ENCODE measurements around the gene GPR37. TPM values are rescaled to one million over a fixed set of nuclear protein-coding genes. Genes with fewer than 3 reads are reported as not detected.

The GPR37 gene
- total and polyA plus RNA-seq, 10 donors: 0.05 to 6.2 (median 1.7) TPM; not detected in 1

DNA sequence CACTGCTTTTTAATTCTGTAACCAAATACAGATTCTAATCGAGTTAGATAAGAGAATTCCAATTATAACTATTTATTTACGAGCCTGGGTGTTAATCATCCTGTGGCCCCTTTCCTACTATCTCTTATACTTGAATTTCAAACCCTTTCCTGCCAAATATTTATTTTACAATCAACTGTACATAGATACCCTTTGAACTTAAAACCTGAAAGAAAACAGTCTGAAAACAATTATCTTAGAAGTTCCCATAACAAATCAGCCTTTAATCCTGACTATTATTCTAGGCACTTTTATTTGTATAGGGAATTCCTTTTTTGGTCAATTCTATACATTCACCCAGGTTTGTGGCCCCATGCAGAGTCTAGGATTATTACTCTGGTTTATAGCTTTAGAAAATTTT is 10.6 kb upstream of the GPR37 start:
- Histone ChIP-seq H3K27me3 (replicated peaks in 1 of 7) (peaks cover 0 to 7% (median 0%) of the 10 kb centered on the region in 7 donors), H3K4me1 (no peaks in the 10 kb centered on the region), H3K36me3 (no peaks in the 10 kb centered on the region), H3K27ac (no peak overlapping the region), H3K9me3 (no peaks in the 10 kb centered on the region), H3K4me3 (no peak overlapping the region)
- TF ChIP-seq POLR2A (IDR thresholded peaks at IDR 0.05) (no peak), POLR2AphosphoS5 (IDR thresholded peaks at IDR 0.05) (no peak)
- TF ChIP-seq, protein P1, sequence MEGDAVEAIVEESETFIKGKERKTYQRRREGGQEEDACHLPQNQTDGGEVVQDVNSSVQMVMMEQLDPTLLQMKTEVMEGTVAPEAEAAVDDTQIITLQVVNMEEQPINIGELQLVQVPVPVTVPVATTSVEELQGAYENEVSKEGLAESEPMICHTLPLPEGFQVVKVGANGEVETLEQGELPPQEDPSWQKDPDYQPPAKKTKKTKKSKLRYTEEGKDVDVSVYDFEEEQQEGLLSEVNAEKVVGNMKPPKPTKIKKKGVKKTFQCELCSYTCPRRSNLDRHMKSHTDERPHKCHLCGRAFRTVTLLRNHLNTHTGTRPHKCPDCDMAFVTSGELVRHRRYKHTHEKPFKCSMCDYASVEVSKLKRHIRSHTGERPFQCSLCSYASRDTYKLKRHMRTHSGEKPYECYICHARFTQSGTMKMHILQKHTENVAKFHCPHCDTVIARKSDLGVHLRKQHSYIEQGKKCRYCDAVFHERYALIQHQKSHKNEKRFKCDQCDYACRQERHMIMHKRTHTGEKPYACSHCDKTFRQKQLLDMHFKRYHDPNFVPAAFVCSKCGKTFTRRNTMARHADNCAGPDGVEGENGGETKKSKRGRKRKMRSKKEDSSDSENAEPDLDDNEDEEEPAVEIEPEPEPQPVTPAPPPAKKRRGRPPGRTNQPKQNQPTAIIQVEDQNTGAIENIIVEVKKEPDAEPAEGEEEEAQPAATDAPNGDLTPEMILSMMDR (IDR thresholded peaks at IDR 0.05 in 8 of 11, conservative IDR thresholded peaks at IDR 0.05 in 3 of 11): no peak
- no peak for DNase-seq
- intact Hi-C loops (cut with DNase I; ENCODE audit: low total_unique reads): no loop called here
- WGBS, 5 donors: 54 to 81% (median 63%) methylated on average over 2 of the region's 2 CpGs

DNA sequence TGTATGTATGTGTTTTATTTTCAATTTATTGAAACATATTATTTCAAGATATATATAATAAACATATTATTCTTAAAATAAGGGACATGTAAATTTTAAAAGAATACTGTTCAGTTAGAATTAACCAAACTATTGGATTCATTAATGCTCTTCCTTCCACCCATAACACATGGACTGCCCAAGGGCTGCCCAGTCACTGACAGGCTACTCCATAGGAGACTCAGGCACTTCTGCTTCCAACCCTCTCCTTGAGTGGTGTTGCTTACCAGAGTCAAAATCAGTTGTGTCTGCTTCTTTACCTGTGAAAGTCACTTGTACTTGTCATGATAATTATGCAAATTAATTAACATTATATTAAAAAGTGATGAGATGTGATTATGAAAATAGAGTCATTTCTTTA is 9.8 kb upstream of the GPR37 start:
- no peaks in the 10 kb centered on the region for H3K4me1 ChIP-seq

DNA sequence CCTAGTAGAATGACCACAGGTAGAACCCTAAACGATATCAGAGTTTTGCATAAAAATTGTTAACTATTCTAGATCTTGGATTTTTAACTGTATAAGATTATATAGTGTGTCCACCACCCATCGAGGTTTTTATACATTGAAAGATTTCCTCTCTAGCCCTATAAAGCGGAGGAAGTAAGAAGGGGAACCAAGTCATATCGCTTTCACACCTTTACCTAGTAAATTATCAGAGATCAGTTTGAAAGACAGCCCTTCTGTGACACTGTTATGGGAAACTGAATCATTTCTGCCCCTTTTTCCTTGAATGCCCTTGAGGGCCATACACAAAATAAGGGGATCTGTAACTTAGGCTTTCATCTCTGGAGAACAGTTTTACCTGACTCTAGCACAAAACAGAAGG is 8.3 kb upstream of the GPR37 start:
- no peaks in the 10 kb centered on the region for H3K36me3 ChIP-seq
- H3K27me3 ChIP-seq (replicated peaks in 1 of 7): peaks cover 0 to 7% (median 0%) of the 10 kb centered on the region in 7 donors
- no peak for TF ChIP-seq POLR2A (IDR thresholded peaks at IDR 0.05)
- TF ChIP-seq, protein P1 (IDR thresholded peaks at IDR 0.05 in 8 of 11, conservative IDR thresholded peaks at IDR 0.05 in 3 of 11): no peak
- TF ChIP-seq POLR2AphosphoS5 (IDR thresholded peaks at IDR 0.05): no peak
- H3K27ac ChIP-seq: no peak overlapping the region
- H3K4me1 ChIP-seq: no peaks in the 10 kb centered on the region
- no peaks in the 10 kb centered on the region for H3K9me3 ChIP-seq
- intact Hi-C loops (cut with DNase I; ENCODE audit: low total_unique reads): no loop called here
- no peak for DNase-seq
- 63 to 78% (median 69%) methylated on average over 4 of the region's 4 CpGs for WGBS, 5 donors
- no peak overlapping the region for H3K4me3 ChIP-seq

More for the DNA sequence above, 9.8 kb upstream of the GPR37 start:
- intact Hi-C loops (cut with DNase I; ENCODE audit: low total_unique reads): no loop called here
- no peak overlapping the region for H3K27ac ChIP-seq
- no peaks in the 10 kb centered on the region for H3K36me3 ChIP-seq
- H3K9me3 ChIP-seq: no peaks in the 10 kb centered on the region
- no peak for TF ChIP-seq POLR2A (IDR thresholded peaks at IDR 0.05)
- TF ChIP-seq POLR2AphosphoS5 (IDR thresholded peaks at IDR 0.05): no peak
- TF ChIP-seq, protein P1 (IDR thresholded peaks at IDR 0.05 in 8 of 11, conservative IDR thresholded peaks at IDR 0.05 in 3 of 11): no peak
- H3K27me3 ChIP-seq (replicated peaks in 1 of 7): peaks cover 0 to 7% (median 0%) of the 10 kb centered on the region in 7 donors
- H3K4me3 ChIP-seq: no peak overlapping the region
- no peak for DNase-seq

DNA sequence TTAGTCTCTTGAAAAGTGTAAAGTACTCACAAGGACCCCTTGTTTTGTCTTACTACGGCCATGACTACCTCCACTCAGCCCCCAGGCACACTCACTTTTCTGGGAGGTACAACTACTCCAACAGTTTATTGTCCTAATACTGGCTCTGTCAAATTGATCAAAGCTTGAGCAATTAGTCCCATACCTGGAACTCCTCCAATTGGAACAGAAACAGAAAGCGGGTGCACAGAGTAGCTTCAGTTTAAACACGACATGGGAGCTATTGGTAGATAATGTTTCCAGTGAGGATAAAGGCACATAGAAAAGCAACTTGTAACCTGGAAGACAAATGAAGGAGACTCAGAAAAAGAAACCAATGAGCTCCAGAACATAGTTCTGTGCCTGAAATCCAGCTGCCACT is 7.7 kb upstream of the GPR37 start:
- H3K4me1 ChIP-seq: no peaks in the 10 kb centered on the region
- 84 to 93% (median 89%) methylated on average over 3 of the region's 3 CpGs for WGBS, 5 donors
- DNase-seq: no peak

More for the DNA sequence above, 7.7 kb upstream of the GPR37 start:
- intact Hi-C loops (cut with DNase I; ENCODE audit: low total_unique reads): no loop called here
- TF ChIP-seq, protein P1 (IDR thresholded peaks at IDR 0.05 in 8 of 11, conservative IDR thresholded peaks at IDR 0.05 in 3 of 11): no peak
- TF ChIP-seq POLR2AphosphoS5 (IDR thresholded peaks at IDR 0.05): no peak
- TF ChIP-seq POLR2A (IDR thresholded peaks at IDR 0.05): no peak
- Histone ChIP-seq H3K27me3 (replicated peaks in 1 of 7) (peaks cover 0 to 7% (median 0%) of the 10 kb centered on the region in 7 donors), H3K4me3 (no peak overlapping the region), H3K27ac (no peak overlapping the region), H3K36me3 (no peaks in the 10 kb centered on the region), H3K9me3 (no peaks in the 10 kb centered on the region)

All from spleen (tissue), 11 donors.